Upper lobe of left lung (tissue), 4 donors: Measurements from ENCODE around the gene SMIM14.

Source experiments
- EP300 ChIP-seq, 4 donors: sonication (generic); formaldehyde crosslinking; IDR thresholded peaks; one replicate each; pipeline ENCODE4 v1.5.1; 2017; ENCODE audit warnings: antibody characterized with exemption in 4 of 4, control low read depth in 2 of 4
- POLR2A ChIP-seq, 4 donors: fragments of 450-650 bp; IDR thresholded peaks; one replicate each; pipeline ENCODE4 v1.5.1; 2016 to 2017; ENCODE audit warnings: antibody characterized with exemption in 4 of 4, mild to moderate bottlenecking in 2 of 4
- POLR2AphosphoS5 ChIP-seq, 2 donors: sonication (generic); formaldehyde crosslinking; IDR thresholded peaks; one replicate each; pipeline ENCODE4 v1.5.1; 2017; ENCODE audit warnings: antibody characterized with exemption in 2 of 2
- TF ChIP-seq, protein P1 (sequence below), 6 experiments: fragments of 450-650 bp in 4 of 6; fragments of 200-600 bp in 2 of 6; sonication (generic) in 2 of 6; IDR thresholded peaks; one replicate each; pipeline ENCODE4 v1.5.1; 2016 to 2019; ENCODE audit warnings: antibody characterized with exemption in 6 of 6

- TF ChIP-seq, protein P1, sequence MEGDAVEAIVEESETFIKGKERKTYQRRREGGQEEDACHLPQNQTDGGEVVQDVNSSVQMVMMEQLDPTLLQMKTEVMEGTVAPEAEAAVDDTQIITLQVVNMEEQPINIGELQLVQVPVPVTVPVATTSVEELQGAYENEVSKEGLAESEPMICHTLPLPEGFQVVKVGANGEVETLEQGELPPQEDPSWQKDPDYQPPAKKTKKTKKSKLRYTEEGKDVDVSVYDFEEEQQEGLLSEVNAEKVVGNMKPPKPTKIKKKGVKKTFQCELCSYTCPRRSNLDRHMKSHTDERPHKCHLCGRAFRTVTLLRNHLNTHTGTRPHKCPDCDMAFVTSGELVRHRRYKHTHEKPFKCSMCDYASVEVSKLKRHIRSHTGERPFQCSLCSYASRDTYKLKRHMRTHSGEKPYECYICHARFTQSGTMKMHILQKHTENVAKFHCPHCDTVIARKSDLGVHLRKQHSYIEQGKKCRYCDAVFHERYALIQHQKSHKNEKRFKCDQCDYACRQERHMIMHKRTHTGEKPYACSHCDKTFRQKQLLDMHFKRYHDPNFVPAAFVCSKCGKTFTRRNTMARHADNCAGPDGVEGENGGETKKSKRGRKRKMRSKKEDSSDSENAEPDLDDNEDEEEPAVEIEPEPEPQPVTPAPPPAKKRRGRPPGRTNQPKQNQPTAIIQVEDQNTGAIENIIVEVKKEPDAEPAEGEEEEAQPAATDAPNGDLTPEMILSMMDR (IDR thresholded peaks at IDR 0.05): no peak
- TF ChIP-seq POLR2A (IDR thresholded peaks at IDR 0.05) (no peak), POLR2AphosphoS5 (IDR thresholded peaks at IDR 0.05) (no peak), EP300 (IDR thresholded peaks at IDR 0.05) (no peak)
Observed at GRCh38 chr4:39637221-39637585, 1.5 kb downstream of the SMIM14 start.
